K562 (cell line): Measurements from ENCODE around the gene ADIPOR2. TPM values are rescaled to one million over a fixed set of nuclear protein-coding genes. Genes with fewer than 3 reads are reported as not detected.

Source experiments
- ATAC-seq: fragments of 200-7000 bp; cut with Tn5 transposase; 3 replicates; pipeline ENCODE4 v1.9.1; 2020; ENCODE audit warnings: moderate library complexity
- BruUV-seq: library from RNA; stranded (reverse); fragments of 400-500 nt; replicated peaks from 2 replicates; lab custom pipeline; 2021; lab: Mats Ljungman, UMichigan
- CTCF ChIA-PET: fragments of 300-600 bp; formaldehyde crosslinking; extraction: SDS; loops from one replicate; lab custom pipeline; 2021; ENCODE audit warnings: low intra/inter-chr PET ratio; lab: Yijun Ruan, JAX
- POLR2A ChIA-PET: fragments of 300-600, 350-650 bp; sonication (Branson Sonifier 250); formaldehyde crosslinking; extraction: SDS; loops from one replicate; lab custom pipeline; 2021; ENCODE audit warnings: antibody characterized with exemption, inconsistent platforms; lab: Yijun Ruan, JAX
- DNase-seq, 4 experiments: peaks; one replicate each; pipeline versions ENCODE4 v3.0.0 to v3.0.0-alpha.2; 2011 to 2018; ENCODE audit warnings: low spot score in 3 of 4, mixed read lengths in 3 of 4; ENCODE audit errors: extremely low read depth in 1 of 4
- FAIRE-seq: peaks from 2 replicates; lab custom pipeline; 2011; peaks lifted over from hg19 to GRCh38; lab: Jason Lieb, UNC
- H2AFZ ChIP-seq: 2 replicates; pipeline ENCODE4 v1.6.0; 2011; ENCODE audit warnings: low read depth, low read length, control low read depth, inconsistent platforms
- H3K27ac ChIP-seq: fragments of 200-600 bp; 3 replicates; pipeline ENCODE4 v1.8.0; 2011; ENCODE audit warnings: low read depth, mild to moderate bottlenecking, control low read depth, inconsistent platforms, low read length, moderate library complexity, mixed read lengths; ENCODE audit errors: extremely low read depth
- H3K27me3 ChIP-seq, 2 experiments: fragments of 300-600 bp in 1 of 2; 2 replicates in 1 of 2; 3 replicates in 1 of 2; pipeline versions ENCODE4 v1.6.0 to v1.8.0; 2011; ENCODE audit warnings: inconsistent platforms in 2 of 2, low read length in 2 of 2, mild to moderate bottlenecking in 1 of 2, mixed read lengths in 1 of 2, moderate library complexity in 1 of 2; ENCODE audit not compliant: control insufficient read depth in 2 of 2, insufficient read depth in 2 of 2
- H3K36me3 ChIP-seq: fragments of 300-600 bp; 3 replicates; pipeline ENCODE4 v1.8.0; 2011; ENCODE audit warnings: mild to moderate bottlenecking, low read length, inconsistent platforms; ENCODE audit not compliant: control insufficient read depth, insufficient read depth
- H3K4me1 ChIP-seq, 2 experiments: fragments of 200-600 bp in 1 of 2; replicated peaks in 1 of 2; 2 replicates in 1 of 2; 3 replicates in 1 of 2; pipeline versions ENCODE4 v1.5.1 to v1.8.0; 2011; ENCODE audit warnings: inconsistent platforms in 2 of 2, low read length in 2 of 2, mild to moderate bottlenecking in 1 of 2, mixed read lengths in 1 of 2, moderate library complexity in 1 of 2; ENCODE audit not compliant: control insufficient read depth in 2 of 2, insufficient read depth in 2 of 2
- H3K4me2 ChIP-seq: 2 replicates; pipeline ENCODE4 v1.6.1; 2011; ENCODE audit warnings: low read length, control low read depth, inconsistent platforms, mixed read lengths; ENCODE audit not compliant: insufficient read depth
- H3K4me3 ChIP-seq: fragments of 200-600 bp; sonication (generic), shearing (Covaris generic); 2 replicates; pipeline ENCODE4 v1.5.1; 2016; ENCODE audit warnings: control low read depth, inconsistent platforms
- H3K79me2 ChIP-seq: fragments of 200-600 bp; 3 replicates; pipeline ENCODE4 v1.8.0; 2011; ENCODE audit warnings: low read length, inconsistent platforms; ENCODE audit not compliant: control insufficient read depth, insufficient read depth
- H3K9ac ChIP-seq, 2 experiments: 2 replicates each; pipeline versions ENCODE4 v1.6.0 to v1.6.1; 2011; ENCODE audit warnings: low read depth in 2 of 2, low read length in 2 of 2, control low read depth in 1 of 2, inconsistent platforms in 1 of 2, mild to moderate bottlenecking in 1 of 2, mixed read lengths in 1 of 2; ENCODE audit not compliant: insufficient read depth in 1 of 2
- H3K9me1 ChIP-seq: one replicate; pipeline ENCODE4 v1.6.0; 2011; ENCODE audit warnings: inconsistent platforms, mild to moderate bottlenecking, low read length, moderate library complexity; ENCODE audit not compliant: control insufficient read depth, insufficient read depth
- H3K9me3 ChIP-seq: replicated peaks from 2 replicates; pipeline ENCODE4 v1.5.1; 2011; ENCODE audit warnings: low read depth, low read length, inconsistent platforms; ENCODE audit not compliant: control insufficient read depth, insufficient read depth
- H4K20me1 ChIP-seq: replicated peaks from 2 replicates; pipeline ENCODE4 v1.6.1; 2011; ENCODE audit warnings: low read length, inconsistent platforms, mixed read lengths; ENCODE audit not compliant: control insufficient read depth, insufficient read depth
- CBX1 ChIP-seq: sonication (generic); IDR thresholded peaks from 2 replicates; pipeline ENCODE4 v1.6.1; 2016; ENCODE audit warnings: antibody characterized with exemption, low read depth, mild to moderate bottlenecking
- CSDE1 ChIP-seq, 2 experiments: fragments of 450-650 bp; IDR thresholded peaks; 2 replicates each; pipeline ENCODE4 v1.6.1; 2016; ENCODE audit warnings: mild to moderate bottlenecking in 1 of 2
- DNMT1 ChIP-seq: fragments of 450-650 bp; IDR thresholded peaks from 2 replicates; pipeline ENCODE4 v1.6.1; 2016; ENCODE audit warnings: antibody characterized with exemption, mild to moderate bottlenecking
- HNRNPL ChIP-seq: fragments of 200-400 bp; formaldehyde crosslinking; IDR thresholded peaks from 2 replicates; pipeline ENCODE4 v1.6.1; 2017; ENCODE audit warnings: low read depth, mild to moderate bottlenecking, low read length
- KAT7 ChIP-seq: sonication (generic); formaldehyde crosslinking; IDR thresholded peaks from 2 replicates; pipeline ENCODE4 v1.8.0; 2022; ENCODE audit warnings: missing genetic modification reagents, mild to moderate bottlenecking, borderline replicate concordance
- L3MBTL2 ChIP-seq: fragments of 450-650 bp; IDR thresholded peaks from 2 replicates; pipeline ENCODE4 v1.6.1; 2016; ENCODE audit warnings: mild to moderate bottlenecking, moderate library complexity
- NFIC ChIP-seq: fragments of 450-650 bp; IDR thresholded peaks from 2 replicates; pipeline ENCODE4 v1.6.1; 2017; ENCODE audit warnings: mild to moderate bottlenecking, inconsistent platforms
- RNF2 ChIP-seq: sonication (generic); IDR thresholded peaks from 2 replicates; pipeline ENCODE4 v1.6.1; 2016
- SP2 ChIP-seq: IDR thresholded peaks from 2 replicates; pipeline ENCODE4 v1.6.1; 2011; ENCODE audit warnings: mild to moderate bottlenecking, low read depth, low read length, moderate library complexity; ENCODE audit not compliant: poor library complexity, severe bottlenecking; ENCODE audit errors: extremely low read depth
- ZC3H11A ChIP-seq: IDR thresholded peaks from 2 replicates; pipeline ENCODE4 v1.6.1; 2012; ENCODE audit warnings: low read depth, low read length, improper control_type of control experiment
- ZFPM2 ChIP-seq: fragments of 250-450 bp; sonication (Bioruptor Pico); IDR thresholded peaks from 2 replicates; pipeline ENCODE4 v1.5.1; 2022; ENCODE audit warnings: mild to moderate bottlenecking
- ZNF217 ChIP-seq: sonication (generic); formaldehyde crosslinking; IDR thresholded peaks from 2 replicates; pipeline ENCODE4 v1.8.0; 2022; ENCODE audit warnings: mild to moderate bottlenecking, missing genetic modification reagents
- ZNF232 ChIP-seq: sonication (generic); formaldehyde crosslinking; IDR thresholded peaks from 2 replicates; pipeline ENCODE4 v1.8.0; 2022; ENCODE audit warnings: mild to moderate bottlenecking, missing genetic modification reagents
- ZNF316 ChIP-seq: fragments of 450-650 bp; IDR thresholded peaks from 2 replicates; pipeline ENCODE4 v1.6.1; 2016
- ZNF696 ChIP-seq: fragments of 250-450 bp; sonication (Bioruptor Pico); conservative IDR thresholded peaks from 2 replicates; pipeline ENCODE4 v1.4.0; 2020; ENCODE audit warnings: mild to moderate bottlenecking, moderate library complexity
- in situ Hi-C: fragments of 300-500 bp; cut with MboI; formaldehyde crosslinking; loops from 4 replicates; pipeline ENCODE4 v1.15.0; 2018; ENCODE audit warnings: inconsistent platforms, mixed read lengths
- intact Hi-C: fragments of 100-400 bp; cut with micrococcal nuclease; formaldehyde crosslinking; loops from 2 replicates; pipeline ENCODE4 v1.14.2; 2022
- polyA plus RNA-seq, 8 experiments: library from polyadenylated mRNA; depleted of rRNA in 4 of 8; stranded (reverse) in 5 of 8; unstranded in 3 of 8; fragments of >200 nt; fragmentation: Nextera tagmentation in 2 of 8; fragmentation: Illumina TruSeq in 1 of 8; extraction: Ambion mirVana in 2 of 8; extraction: Trizol in 1 of 8; gene quantifications; 2 replicates each; pipeline versions ENCODE4 v1.2.1 to v1.2.3, GENCODE V29; 2011 to 2014; ENCODE audit warnings: inconsistent platforms in 1 of 8, missing spikeins in 1 of 8
- total RNA-seq, 7 experiments: library from RNA; depleted of rRNA in 6 of 7; stranded (reverse); fragments of >200 nt in 6 of 7; fragmentation: Illumina TruSeq in 2 of 7; extraction: Trizol in 2 of 7; gene quantifications; 2 replicates each; pipeline versions ENCODE4 v1.2.1 to v1.2.3, GENCODE V29; 2011 to 2021; ENCODE audit warnings: low replicate concordance in 1 of 7
- TF ChIP-seq, protein P1 (sequence below), 2 experiments: fragments of 150-350 bp in 1 of 2; IDR thresholded peaks; 2 replicates each; pipeline ENCODE4 v1.6.1; 2012 to 2016; ENCODE audit warnings: low read depth in 2 of 2, low read length in 2 of 2, mild to moderate bottlenecking in 1 of 2, moderate library complexity in 1 of 2

ADIPOR2 gene
- total and polyA plus RNA-seq, 9 of the 15 experiments (the other 6 are each of a cell fraction or from before 2014, with no cell fraction given) = 10.9 to 63.5 (median 46.0) TPM

- TF ChIP-seq ZNF696 = no peak
- no peak for TF ChIP-seq DNMT1
These were observed 46.9 kb downstream of the ADIPOR2 start (continued) for GRCh38 chr12:1737652-1738286.

DNA sequence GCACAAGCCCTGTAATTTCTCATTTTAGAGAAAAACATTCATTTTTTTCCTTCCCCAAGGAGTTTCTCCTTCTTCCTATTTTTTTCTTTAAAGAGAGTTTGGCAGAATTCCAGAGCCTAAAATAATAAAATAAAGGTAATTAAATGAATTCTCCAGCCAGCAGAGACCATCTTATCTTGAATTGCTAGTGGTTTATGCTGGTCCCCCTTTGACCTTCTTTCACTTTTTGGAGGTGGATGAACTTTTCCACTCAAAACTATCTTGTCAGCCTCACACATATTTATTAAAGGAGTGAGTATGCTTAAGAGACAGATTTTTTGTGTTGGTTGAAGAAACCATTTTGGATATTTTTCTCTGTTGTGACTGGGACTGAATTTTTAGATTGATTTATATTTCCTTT, 47.6 kb downstream of the ADIPOR2 start:
- Histone ChIP-seq H3K9me1 (no peaks in the 10 kb centered on the region), H3K4me2 (no peak overlapping the region), H3K9ac (no peak overlapping the region; a peak in 1 of 4 replicates), H4K20me1 (0 out of 2 replicates have a peak, but pooled peaks cover 5% of the 10 kb centered on the region), H2AFZ (no peak overlapping the region), H3K36me3 (peaks cover 4% of the 10 kb centered on the region; the same call in 1 of the 3 replicates), H3K4me3 (no peak overlapping the region), H3K9me3 (no peaks in the 10 kb centered on the region), H3K79me2 (peaks cover 72% of the 10 kb centered on the region), H3K27ac (peak overlapping the region; percentile 19; the same call in 1 of the 3 replicates), H3K4me1 (peaks cover 0 to 20% of the 10 kb centered on the region in 2 experiments), H3K27me3 (no peaks in the 10 kb centered on the region)
- intact Hi-C loops (no loop called here), in situ Hi-C loops (no loop called here)
- DNase-seq (peak in 3 of 4 experiments; percentile 9 to 20 (median 11)), ATAC-seq (peak; percentile 48; the same call in 1 of the 3 replicates), FAIRE-seq (no peak)
- POLR2A ChIA-PET = no interaction called here
- CTCF ChIA-PET = no interaction called here
- BruUV-seq = no TSS peak
- TF ChIP-seq ZFPM2 (CRISPR knock-in tag) = no peak
- TF ChIP-seq, protein P1, sequence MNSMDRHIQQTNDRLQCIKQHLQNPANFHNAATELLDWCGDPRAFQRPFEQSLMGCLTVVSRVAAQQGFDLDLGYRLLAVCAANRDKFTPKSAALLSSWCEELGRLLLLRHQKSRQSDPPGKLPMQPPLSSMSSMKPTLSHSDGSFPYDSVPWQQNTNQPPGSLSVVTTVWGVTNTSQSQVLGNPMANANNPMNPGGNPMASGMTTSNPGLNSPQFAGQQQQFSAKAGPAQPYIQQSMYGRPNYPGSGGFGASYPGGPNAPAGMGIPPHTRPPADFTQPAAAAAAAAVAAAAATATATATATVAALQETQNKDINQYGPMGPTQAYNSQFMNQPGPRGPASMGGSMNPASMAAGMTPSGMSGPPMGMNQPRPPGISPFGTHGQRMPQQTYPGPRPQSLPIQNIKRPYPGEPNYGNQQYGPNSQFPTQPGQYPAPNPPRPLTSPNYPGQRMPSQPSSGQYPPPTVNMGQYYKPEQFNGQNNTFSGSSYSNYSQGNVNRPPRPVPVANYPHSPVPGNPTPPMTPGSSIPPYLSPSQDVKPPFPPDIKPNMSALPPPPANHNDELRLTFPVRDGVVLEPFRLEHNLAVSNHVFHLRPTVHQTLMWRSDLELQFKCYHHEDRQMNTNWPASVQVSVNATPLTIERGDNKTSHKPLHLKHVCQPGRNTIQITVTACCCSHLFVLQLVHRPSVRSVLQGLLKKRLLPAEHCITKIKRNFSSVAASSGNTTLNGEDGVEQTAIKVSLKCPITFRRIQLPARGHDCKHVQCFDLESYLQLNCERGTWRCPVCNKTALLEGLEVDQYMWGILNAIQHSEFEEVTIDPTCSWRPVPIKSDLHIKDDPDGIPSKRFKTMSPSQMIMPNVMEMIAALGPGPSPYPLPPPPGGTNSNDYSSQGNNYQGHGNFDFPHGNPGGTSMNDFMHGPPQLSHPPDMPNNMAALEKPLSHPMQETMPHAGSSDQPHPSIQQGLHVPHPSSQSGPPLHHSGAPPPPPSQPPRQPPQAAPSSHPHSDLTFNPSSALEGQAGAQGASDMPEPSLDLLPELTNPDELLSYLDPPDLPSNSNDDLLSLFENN (IDR thresholded peaks at IDR 0.05; ENCODE audit: low read depth in 2 of 2, low read length in 2 of 2) = no peak
- TF ChIP-seq ZNF232 (CRISPR knock-in tag) = no peak
- no peak for TF ChIP-seq ZNF217 (CRISPR knock-in tag)
- TF ChIP-seq HNRNPL = no peak
- no peak for TF ChIP-seq ZC3H11A
- TF ChIP-seq CBX1 = no peak
- TF ChIP-seq SP2 = no peak
- no peak for TF ChIP-seq RNF2
- peak; percentile 36 for TF ChIP-seq NFIC
- TF ChIP-seq L3MBTL2 = no peak
- TF ChIP-seq ZNF316 = 0 out of 2 replicates have a peak, but pooled peaks have one; percentile 8
- no peak for TF ChIP-seq CSDE1 (IDR thresholded peaks at IDR 0.05)
- no peak for TF ChIP-seq KAT7 (CRISPR knock-in tag)
